Measurements from ENCODE around the gene MAST2.

DNA sequence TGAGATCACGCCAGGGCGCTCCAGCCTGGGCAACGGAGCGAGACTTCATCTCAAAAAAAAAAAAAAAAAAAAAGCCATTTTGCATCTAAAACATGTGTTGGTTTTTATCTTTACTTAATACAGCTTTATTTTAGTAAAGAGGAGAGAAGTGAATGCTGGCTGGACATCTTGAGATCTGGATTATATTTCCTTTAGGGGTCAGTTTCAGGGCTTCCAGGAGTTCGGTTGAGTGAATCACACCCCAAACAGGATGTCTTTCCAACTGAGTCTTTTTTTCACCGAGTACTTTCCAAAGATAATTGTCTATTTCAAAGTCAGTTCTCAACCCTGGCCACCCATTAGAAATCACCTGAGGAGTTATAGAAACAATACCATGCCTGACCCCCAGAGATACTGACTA lies 36.4 kb upstream of the MAST2 start:
- TF ChIP-seq, protein P1, sequence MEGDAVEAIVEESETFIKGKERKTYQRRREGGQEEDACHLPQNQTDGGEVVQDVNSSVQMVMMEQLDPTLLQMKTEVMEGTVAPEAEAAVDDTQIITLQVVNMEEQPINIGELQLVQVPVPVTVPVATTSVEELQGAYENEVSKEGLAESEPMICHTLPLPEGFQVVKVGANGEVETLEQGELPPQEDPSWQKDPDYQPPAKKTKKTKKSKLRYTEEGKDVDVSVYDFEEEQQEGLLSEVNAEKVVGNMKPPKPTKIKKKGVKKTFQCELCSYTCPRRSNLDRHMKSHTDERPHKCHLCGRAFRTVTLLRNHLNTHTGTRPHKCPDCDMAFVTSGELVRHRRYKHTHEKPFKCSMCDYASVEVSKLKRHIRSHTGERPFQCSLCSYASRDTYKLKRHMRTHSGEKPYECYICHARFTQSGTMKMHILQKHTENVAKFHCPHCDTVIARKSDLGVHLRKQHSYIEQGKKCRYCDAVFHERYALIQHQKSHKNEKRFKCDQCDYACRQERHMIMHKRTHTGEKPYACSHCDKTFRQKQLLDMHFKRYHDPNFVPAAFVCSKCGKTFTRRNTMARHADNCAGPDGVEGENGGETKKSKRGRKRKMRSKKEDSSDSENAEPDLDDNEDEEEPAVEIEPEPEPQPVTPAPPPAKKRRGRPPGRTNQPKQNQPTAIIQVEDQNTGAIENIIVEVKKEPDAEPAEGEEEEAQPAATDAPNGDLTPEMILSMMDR (IDR thresholded peaks at IDR 0.05), result no peak
- TF ChIP-seq POLR2AphosphoS5 (IDR thresholded peaks at IDR 0.05) (no peak), POLR2A (IDR thresholded peaks at IDR 0.05) (no peak)

Measured in upper lobe of left lung (tissue), 4 donors.